Measurements from ENCODE around the gene SUPT20HL2.
A peak's percentile ranks its signal among the peaks of the same experiment; 100 is the strongest.
"Not testable (repeated sequence)": the region's sequence is repeated elsewhere in the genome, so short reads cannot be mapped to it uniquely, and the experiment has no call there.

Gene SUPT20HL2

DNA sequence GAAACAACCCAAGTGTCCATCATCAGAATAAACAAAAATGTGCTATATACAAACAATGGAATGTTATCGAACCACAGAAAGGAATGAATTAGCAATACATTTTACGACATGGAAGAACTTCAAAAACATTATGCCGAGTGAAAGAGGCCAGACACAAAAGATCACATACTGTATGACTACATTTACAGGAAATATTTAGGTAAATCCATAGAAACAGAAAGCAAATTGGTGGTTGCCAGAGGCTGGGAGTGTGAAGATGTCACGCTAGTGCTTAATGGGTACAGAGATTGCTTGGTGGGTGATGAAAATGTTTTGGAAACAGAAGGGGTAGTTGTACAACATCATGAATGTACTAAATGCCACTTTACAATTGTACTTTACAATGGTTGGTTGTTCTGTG, 5.1 kb downstream of the SUPT20HL2 start:
- not testable (repeated sequence) for H3K9ac ChIP-seq (ENCODE audit: low read length); H3K4me1 ChIP-seq (ENCODE audit: insufficient read depth, low read length); H3K36me3 ChIP-seq (ENCODE audit: insufficient read depth, low read length); H3K4me3 ChIP-seq (ENCODE audit: low read depth in 1 of 2, low read length in 2 of 2); H3K27ac ChIP-seq (ENCODE audit: low read depth, low read length); H3K9me3 ChIP-seq (ENCODE audit: low read length)
- H3K27me3 ChIP-seq (ENCODE audit: control insufficient read depth in 1 of 2, insufficient read depth in 2 of 2, low read length in 2 of 2) = peaks cover 0 to 10% of the 10 kb centered on the region in 2 donors

DNA sequence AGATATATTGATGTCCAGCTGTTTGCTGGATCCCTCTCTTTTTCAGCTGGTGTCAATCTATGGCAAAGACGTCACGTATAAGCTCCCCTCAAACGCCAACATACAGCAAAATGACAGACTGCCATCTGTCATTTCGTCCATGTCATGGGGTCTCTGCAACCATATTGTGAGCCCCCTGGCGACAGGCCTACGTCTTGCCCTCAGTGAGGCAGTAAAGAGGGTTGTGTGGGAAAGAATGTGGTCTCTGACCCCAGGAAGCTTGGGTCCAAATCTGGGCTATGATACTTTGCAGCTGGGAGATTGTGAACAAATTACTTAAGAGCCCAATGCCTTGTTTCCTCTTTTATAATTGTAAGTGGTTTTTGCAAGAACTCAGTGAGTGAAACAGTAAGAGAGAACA, 7.4 kb downstream of the SUPT20HL2 start:
- Histone ChIP-seq H3K36me3 (ENCODE audit: insufficient read depth, low read length) (no peaks in the 10 kb centered on the region), H3K27me3 (ENCODE audit: control insufficient read depth in 1 of 2, insufficient read depth in 2 of 2, low read length in 2 of 2) (peaks cover 0 to 14% of the 10 kb centered on the region in 2 donors), H3K4me3 (ENCODE audit: low read depth in 1 of 2, low read length in 2 of 2) (no peak overlapping the region), H3K27ac (ENCODE audit: low read depth, low read length) (no peak overlapping the region), H3K9me3 (ENCODE audit: low read length) (no peaks in the 10 kb centered on the region), H3K4me1 (ENCODE audit: insufficient read depth, low read length) (peaks cover 8% of the 10 kb centered on the region), H3K9ac (ENCODE audit: low read length) (no peak overlapping the region)

DNA sequence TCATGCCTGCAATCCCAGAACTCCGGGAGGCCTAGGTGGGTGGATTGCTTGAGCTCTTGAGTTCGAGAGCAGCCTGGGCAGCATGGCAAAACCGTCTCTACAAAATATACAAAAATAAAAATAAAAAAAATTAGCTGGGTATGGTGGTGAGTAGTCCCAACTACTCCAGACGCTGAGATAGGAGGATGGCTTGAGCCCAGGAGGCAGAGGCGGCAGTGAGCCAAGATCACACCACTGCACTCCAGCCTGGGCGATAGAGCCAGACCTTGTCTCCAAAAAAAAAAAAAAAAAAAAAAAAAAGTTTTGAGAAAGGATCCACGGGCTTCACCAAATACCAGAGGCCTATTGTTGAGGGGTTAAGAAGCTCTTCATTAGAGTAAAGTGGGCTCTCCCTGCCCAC, 8.0 kb downstream of the SUPT20HL2 start:
- no peak overlapping the region for H3K27ac ChIP-seq (ENCODE audit: low read depth, low read length)

DNA sequence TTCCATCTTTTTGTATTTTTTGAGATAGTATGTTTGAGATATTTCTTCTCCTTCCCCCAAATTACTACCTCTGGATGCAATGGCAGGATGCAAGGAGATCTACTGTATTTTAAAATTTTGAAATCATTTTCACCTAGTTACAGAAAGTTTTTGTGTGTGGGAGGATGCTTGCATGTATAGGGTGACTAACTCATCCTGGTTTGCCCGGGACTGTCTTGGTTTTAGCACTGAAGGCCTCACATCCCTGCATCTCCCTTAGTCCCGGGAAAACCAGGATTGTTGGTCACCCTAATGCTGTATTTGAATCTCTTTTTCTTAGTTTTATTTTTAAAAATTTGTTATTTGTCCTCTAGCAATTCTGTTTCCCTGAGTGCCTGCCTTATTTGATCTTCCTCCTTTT, 12.1 kb downstream of the SUPT20HL2 start:
- H3K27ac ChIP-seq (ENCODE audit: low read depth, low read length) = no peak overlapping the region
- H3K36me3 ChIP-seq (ENCODE audit: insufficient read depth, low read length) = no peaks in the 10 kb centered on the region
- no peak overlapping the region for H3K9ac ChIP-seq (ENCODE audit: low read length)
- H3K27me3 ChIP-seq (ENCODE audit: control insufficient read depth in 1 of 2, insufficient read depth in 2 of 2, low read length in 2 of 2) = peaks cover 0 to 14% of the 10 kb centered on the region in 2 donors
- no peak overlapping the region for H3K4me3 ChIP-seq (ENCODE audit: low read depth in 1 of 2, low read length in 2 of 2)
- H3K4me1 ChIP-seq (ENCODE audit: insufficient read depth, low read length) = peaks cover 8% of the 10 kb centered on the region
- H3K9me3 ChIP-seq (ENCODE audit: low read length) = no peaks in the 10 kb centered on the region

More for the DNA sequence above, 8.0 kb downstream of the SUPT20HL2 start:
- Histone ChIP-seq H3K4me3 (ENCODE audit: low read depth in 1 of 2, low read length in 2 of 2) (no peak overlapping the region), H3K9ac (ENCODE audit: low read length) (no peak overlapping the region), H3K9me3 (ENCODE audit: low read length) (no peaks in the 10 kb centered on the region), H3K36me3 (ENCODE audit: insufficient read depth, low read length) (no peaks in the 10 kb centered on the region), H3K4me1 (ENCODE audit: insufficient read depth, low read length) (peaks cover 8% of the 10 kb centered on the region), H3K27me3 (ENCODE audit: control insufficient read depth in 1 of 2, insufficient read depth in 2 of 2, low read length in 2 of 2) (peaks cover 0 to 14% of the 10 kb centered on the region in 2 donors)

DNA sequence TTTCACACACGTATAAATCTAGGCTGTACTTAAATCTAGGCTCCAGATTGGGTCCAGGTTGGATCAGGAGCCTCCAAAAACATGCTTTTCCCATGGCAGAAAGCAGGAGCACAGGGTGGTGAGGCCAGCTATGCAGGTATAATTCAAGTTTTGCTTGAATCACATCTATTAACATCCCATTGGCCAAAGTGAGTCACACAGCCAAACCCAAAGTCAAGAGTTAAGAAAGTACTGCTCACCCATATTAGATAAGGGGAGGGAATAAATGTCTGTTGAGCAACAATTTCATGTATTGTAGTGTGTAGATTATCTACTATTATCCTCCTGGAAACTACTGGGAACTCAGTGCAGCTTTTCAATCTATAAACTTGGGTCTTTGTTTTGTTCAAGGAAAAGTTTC, 12.8 kb downstream of the SUPT20HL2 start:
- H3K9me3 ChIP-seq (ENCODE audit: low read length) = no peaks in the 10 kb centered on the region
- no peak overlapping the region for H3K9ac ChIP-seq (ENCODE audit: low read length)
- peaks cover 2% of the 10 kb centered on the region for H3K4me1 ChIP-seq (ENCODE audit: insufficient read depth, low read length)
- H3K36me3 ChIP-seq (ENCODE audit: insufficient read depth, low read length) = no peaks in the 10 kb centered on the region
- H3K4me3 ChIP-seq (ENCODE audit: low read depth in 1 of 2, low read length in 2 of 2) = no peak overlapping the region
- H3K27me3 ChIP-seq (ENCODE audit: control insufficient read depth in 1 of 2, insufficient read depth in 2 of 2, low read length in 2 of 2) = peaks cover 0 to 10% of the 10 kb centered on the region in 2 donors
- H3K27ac ChIP-seq (ENCODE audit: low read depth, low read length) = no peak overlapping the region

DNA sequence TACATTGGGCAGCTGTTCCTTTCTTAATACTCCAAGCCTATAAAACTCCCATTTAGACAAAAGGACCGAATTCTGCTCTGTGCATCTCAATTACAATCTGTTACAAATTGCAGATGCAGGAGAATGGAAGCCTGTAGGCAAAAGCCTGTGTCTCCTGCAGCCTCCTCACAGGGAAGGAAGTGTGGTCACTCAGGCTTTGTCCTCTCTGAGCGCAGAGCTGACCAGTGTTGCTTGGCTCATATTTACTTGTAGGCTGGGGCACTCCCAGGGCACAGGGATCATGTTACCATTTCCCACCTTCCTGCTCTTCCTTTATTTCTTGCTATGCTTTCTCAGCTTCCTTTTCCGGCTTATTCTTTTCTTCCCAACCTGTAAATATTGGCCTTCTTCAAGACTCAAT, 15.7 kb downstream of the SUPT20HL2 start:
- Histone ChIP-seq H3K9me3 (ENCODE audit: low read length) (no peaks in the 10 kb centered on the region), H3K9ac (ENCODE audit: low read length) (no peak overlapping the region), H3K4me3 (ENCODE audit: low read depth in 1 of 2, low read length in 2 of 2) (no peak overlapping the region), H3K36me3 (ENCODE audit: insufficient read depth, low read length) (no peaks in the 10 kb centered on the region), H3K4me1 (ENCODE audit: insufficient read depth, low read length) (peaks cover 4% of the 10 kb centered on the region), H3K27me3 (ENCODE audit: control insufficient read depth in 1 of 2, insufficient read depth in 2 of 2, low read length in 2 of 2) (peaks cover 0 to 4% of the 10 kb centered on the region in 2 donors), H3K27ac (ENCODE audit: low read depth, low read length) (no peak overlapping the region)

DNA sequence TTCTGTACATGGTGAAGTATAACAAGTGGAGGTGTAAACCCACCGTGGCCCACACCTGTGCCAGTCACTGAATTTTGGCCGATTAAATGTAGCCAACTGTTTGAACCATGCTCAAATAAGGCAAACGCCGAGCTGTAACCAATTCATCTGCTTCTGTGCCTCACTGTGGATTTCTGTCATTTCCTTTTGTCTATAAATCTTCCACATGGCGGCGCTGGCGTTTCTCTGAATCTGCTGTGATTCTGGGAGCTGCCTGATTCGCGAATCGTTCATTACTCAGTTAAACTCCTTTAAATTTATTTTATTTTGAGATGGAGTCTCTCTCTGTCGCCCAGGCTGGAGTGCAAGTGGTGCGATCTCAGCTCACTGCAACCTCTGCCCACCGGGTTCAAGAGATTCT, 19.2 kb downstream of the SUPT20HL2 start:
- Histone ChIP-seq H3K27me3 (ENCODE audit: control insufficient read depth in 1 of 2, insufficient read depth in 2 of 2, low read length in 2 of 2) (no peaks in the 10 kb centered on the region), H3K36me3 (ENCODE audit: insufficient read depth, low read length) (no peaks in the 10 kb centered on the region), H3K9me3 (ENCODE audit: low read length) (no peaks in the 10 kb centered on the region), H3K4me3 (ENCODE audit: low read depth in 1 of 2, low read length in 2 of 2) (no peak overlapping the region), H3K27ac (ENCODE audit: low read depth, low read length) (no peak overlapping the region), H3K9ac (ENCODE audit: low read length) (no peak overlapping the region), H3K4me1 (ENCODE audit: insufficient read depth, low read length) (peaks cover 23% of the 10 kb centered on the region)

DNA sequence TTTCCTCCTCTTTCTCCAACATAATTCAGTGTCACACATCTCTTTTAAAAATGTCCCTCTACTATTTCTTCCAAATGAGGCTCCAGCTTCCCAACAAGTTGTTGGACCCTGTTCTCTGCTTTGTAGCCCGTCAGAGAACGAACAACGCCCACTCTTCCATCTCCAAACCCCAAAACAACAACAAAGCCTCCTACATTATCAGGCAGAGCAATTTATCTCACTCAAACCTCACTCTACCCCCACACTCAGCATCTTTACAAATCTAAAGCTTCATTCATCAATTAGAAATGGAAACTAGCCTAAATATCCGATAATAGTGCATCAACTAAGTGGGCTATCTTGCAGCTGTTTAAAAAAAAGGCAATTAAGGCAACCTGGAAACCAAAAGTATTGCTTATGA, 20.5 kb downstream of the SUPT20HL2 start:
- H3K27ac ChIP-seq (ENCODE audit: low read depth, low read length) = peak overlapping the region; percentile 55
- no peak overlapping the region for H3K4me3 ChIP-seq (ENCODE audit: low read depth in 1 of 2, low read length in 2 of 2)
- H3K4me1 ChIP-seq (ENCODE audit: insufficient read depth, low read length) = peaks cover 23% of the 10 kb centered on the region
- no peak overlapping the region for H3K9ac ChIP-seq (ENCODE audit: low read length)
- no peaks in the 10 kb centered on the region for H3K27me3 ChIP-seq (ENCODE audit: control insufficient read depth in 1 of 2, insufficient read depth in 2 of 2, low read length in 2 of 2)
- H3K36me3 ChIP-seq (ENCODE audit: insufficient read depth, low read length) = no peaks in the 10 kb centered on the region
- no peaks in the 10 kb centered on the region for H3K9me3 ChIP-seq (ENCODE audit: low read length)

DNA sequence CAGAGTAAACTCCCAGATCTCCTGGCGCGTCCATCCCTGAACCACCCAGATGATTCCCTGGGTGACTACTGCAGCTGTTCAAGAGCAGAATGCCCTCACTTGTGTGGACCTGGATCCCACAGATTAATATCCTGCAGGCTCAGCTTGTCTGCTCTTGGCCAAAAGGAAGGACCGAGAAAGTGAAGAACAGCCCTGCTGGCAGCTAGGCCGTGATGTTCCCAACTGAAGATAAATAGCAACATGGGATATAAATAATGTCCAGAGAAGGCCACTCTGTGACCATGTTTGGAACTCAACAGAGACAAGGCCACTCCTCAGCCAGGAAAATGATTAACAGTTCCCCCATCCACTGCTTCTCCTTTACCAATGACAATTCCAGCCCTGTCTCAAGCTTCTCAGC, 21.5 kb downstream of the SUPT20HL2 start:
- H3K9me3 ChIP-seq (ENCODE audit: low read length) = no peaks in the 10 kb centered on the region
- peaks cover 23% of the 10 kb centered on the region for H3K4me1 ChIP-seq (ENCODE audit: insufficient read depth, low read length)
- no peaks in the 10 kb centered on the region for H3K36me3 ChIP-seq (ENCODE audit: insufficient read depth, low read length)
- H3K27ac ChIP-seq (ENCODE audit: low read depth, low read length) = peak overlapping the region; percentile 68
- H3K9ac ChIP-seq (ENCODE audit: low read length) = no peak overlapping the region
- no peak overlapping the region for H3K4me3 ChIP-seq (ENCODE audit: low read depth in 1 of 2, low read length in 2 of 2)
- H3K27me3 ChIP-seq (ENCODE audit: control insufficient read depth in 1 of 2, insufficient read depth in 2 of 2, low read length in 2 of 2) = no peaks in the 10 kb centered on the region

DNA sequence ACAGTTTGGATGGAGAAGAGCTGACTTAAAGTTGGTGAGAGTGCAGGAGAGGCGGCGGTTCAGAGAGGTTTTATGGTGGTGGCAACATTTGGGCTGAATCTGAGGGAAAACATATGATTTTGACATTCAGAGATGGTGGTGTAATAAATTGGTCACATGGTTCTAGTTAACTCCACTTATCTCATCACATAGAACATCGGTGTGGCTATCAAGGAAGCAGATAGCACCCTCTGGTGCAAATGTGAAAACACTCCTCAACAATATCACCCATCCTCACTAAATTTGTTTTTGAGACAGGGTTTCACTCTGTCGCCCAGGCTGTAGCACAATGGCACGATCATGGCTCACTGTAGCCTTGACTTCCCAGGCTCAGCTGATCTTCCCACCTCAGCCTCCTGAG, 28.8 kb downstream of the SUPT20HL2 start:
- H3K27me3 ChIP-seq (ENCODE audit: control insufficient read depth in 1 of 2, insufficient read depth in 2 of 2, low read length in 2 of 2) = no peaks in the 10 kb centered on the region
- H3K4me1 ChIP-seq (ENCODE audit: insufficient read depth, low read length) = peaks cover 22% of the 10 kb centered on the region
- H3K9ac ChIP-seq (ENCODE audit: low read length) = no peak overlapping the region
- H3K9me3 ChIP-seq (ENCODE audit: low read length) = no peaks in the 10 kb centered on the region
- H3K27ac ChIP-seq (ENCODE audit: low read depth, low read length) = peak overlapping the region; percentile 33
- H3K36me3 ChIP-seq (ENCODE audit: insufficient read depth, low read length) = no peaks in the 10 kb centered on the region
- no peak overlapping the region for H3K4me3 ChIP-seq (ENCODE audit: low read depth in 1 of 2, low read length in 2 of 2)

DNA sequence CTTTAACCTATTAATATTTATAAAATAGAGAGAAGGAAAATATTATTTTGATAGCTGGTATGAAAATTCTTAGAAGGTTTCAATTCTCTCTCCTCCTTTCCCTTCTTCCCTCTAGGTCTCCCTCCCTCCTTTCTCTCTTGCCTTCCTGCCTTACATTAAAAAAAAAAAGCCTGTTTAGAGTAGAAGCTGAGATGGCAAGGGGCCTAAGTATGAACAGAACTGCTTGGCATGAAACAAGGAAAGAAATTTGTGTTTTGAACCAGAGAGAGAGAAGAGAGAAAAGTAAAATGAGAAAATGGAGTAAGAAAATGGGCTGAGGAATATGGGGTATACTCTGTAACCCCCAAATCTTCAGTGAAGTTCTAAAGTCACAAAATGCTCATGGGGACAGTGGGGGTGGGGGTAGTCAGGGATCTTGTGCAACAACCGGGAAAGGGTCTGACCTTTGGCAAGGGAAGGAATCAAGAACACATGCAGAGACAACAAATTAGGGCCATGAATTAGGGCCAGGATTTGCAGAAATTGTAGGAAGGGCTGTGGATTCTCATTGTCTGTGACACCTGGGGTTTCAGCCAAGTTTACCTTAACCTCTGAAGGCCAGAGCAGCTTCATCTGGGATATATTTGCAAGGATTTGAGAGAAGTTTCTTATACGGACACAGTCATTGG, 30.6 kb downstream of the SUPT20HL2 start:
- peaks cover 22% of the 10 kb centered on the region for H3K4me1 ChIP-seq (ENCODE audit: insufficient read depth, low read length)
- no peak overlapping the region for H3K4me3 ChIP-seq (ENCODE audit: low read depth in 1 of 2, low read length in 2 of 2)
- no peaks in the 10 kb centered on the region for H3K36me3 ChIP-seq (ENCODE audit: insufficient read depth, low read length)
- no peaks in the 10 kb centered on the region for H3K9me3 ChIP-seq (ENCODE audit: low read length)
- H3K9ac ChIP-seq (ENCODE audit: low read length) = no peak overlapping the region
- peak overlapping the region; percentile 41 for H3K27ac ChIP-seq (ENCODE audit: low read depth, low read length)
- H3K27me3 ChIP-seq (ENCODE audit: control insufficient read depth in 1 of 2, insufficient read depth in 2 of 2, low read length in 2 of 2) = peaks cover 0 to 4% of the 10 kb centered on the region in 2 donors

DNA sequence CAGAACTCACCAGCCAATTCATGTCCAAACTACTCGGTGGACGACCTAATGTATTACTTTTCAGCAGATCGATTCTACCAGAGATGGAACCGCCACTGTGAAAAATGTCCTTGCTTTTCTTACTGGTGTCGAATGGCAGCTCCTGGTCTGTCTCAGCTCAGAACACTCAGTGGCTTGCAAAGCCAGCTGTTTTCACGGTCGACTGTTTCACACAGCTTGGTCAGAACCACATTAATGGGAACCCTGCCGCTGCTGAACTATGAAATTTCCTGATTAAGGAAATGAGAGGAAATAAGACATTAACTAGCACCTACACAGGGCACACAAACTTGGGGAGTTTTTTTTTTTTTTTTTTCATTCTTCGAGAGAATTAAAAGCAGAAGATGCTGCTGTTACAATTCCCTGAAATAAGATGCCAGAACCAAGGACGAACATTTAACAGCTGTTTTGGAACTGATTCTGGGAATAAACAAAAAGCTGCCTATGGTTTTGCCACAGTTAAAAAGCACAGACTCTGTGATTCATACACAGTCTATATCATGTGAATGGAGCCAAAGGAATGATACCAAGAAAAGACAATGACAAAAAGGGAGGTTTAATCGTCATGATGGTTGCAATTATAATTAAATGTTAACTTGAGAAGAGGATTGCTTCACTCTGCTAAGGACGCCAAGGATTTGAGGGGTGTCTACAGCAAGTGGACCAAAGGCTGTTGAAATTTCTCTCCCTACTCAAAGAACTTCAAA, 31.3 kb downstream of the SUPT20HL2 start:
- Histone ChIP-seq H3K9ac (ENCODE audit: low read length) (no peak overlapping the region), H3K27ac (ENCODE audit: low read depth, low read length) (peak overlapping the region; percentile 41), H3K9me3 (ENCODE audit: low read length) (no peaks in the 10 kb centered on the region), H3K4me3 (ENCODE audit: low read depth in 1 of 2, low read length in 2 of 2) (no peak overlapping the region), H3K27me3 (ENCODE audit: control insufficient read depth in 1 of 2, insufficient read depth in 2 of 2, low read length in 2 of 2) (peaks cover 0 to 4% of the 10 kb centered on the region in 2 donors), H3K36me3 (ENCODE audit: insufficient read depth, low read length) (no peaks in the 10 kb centered on the region), H3K4me1 (ENCODE audit: insufficient read depth, low read length) (peaks cover 22% of the 10 kb centered on the region)
